Right renal pelvis (tissue), 4 donors: ENCODE results near the gene LIM2. TPM values are rescaled to one million over a fixed set of nuclear protein-coding genes. Genes with fewer than 3 reads are reported as not detected.

ENCODE experiments used
- DNase-seq, 4 donors: peaks; one replicate each; pipeline ENCODE4 v3.0.0-alpha.2; 2013; ENCODE audit warnings: low read depth in 4 of 4, low spot score in 3 of 4, missing footprints in 1 of 4
- polyA plus RNA-seq, 4 donors: library from polyadenylated mRNA; unstranded; fragments of 120-200 nt; gene quantifications; one replicate each; pipeline ENCODE4 v1.2.1, GENCODE V29; 2013; ENCODE audit not compliant: insufficient read length in 4 of 4

The LIM2 gene
- polyA plus RNA-seq, 4 donors: 0.24 to 0.47 (median 0.29) TPM

- peak; percentile 85 to 97 (median 96) for DNase-seq
These were observed 21.2 kb downstream of the LIM2 start for GRCh38 chr19:51366389-51367254.

- no peak for DNase-seq
These were observed 21.8 kb downstream of the LIM2 start, which contains the start of gene ETFB for GRCh38 chr19:51365965-51366388. ETFB (minus strand) TSS chr19:51366388; CDS start chr19:51366326, 62 bp downstream.

GRCh38 chr19:51365211-51365964, 22.4 kb downstream of the LIM2 start:
- DNase-seq: no peak

DNA sequence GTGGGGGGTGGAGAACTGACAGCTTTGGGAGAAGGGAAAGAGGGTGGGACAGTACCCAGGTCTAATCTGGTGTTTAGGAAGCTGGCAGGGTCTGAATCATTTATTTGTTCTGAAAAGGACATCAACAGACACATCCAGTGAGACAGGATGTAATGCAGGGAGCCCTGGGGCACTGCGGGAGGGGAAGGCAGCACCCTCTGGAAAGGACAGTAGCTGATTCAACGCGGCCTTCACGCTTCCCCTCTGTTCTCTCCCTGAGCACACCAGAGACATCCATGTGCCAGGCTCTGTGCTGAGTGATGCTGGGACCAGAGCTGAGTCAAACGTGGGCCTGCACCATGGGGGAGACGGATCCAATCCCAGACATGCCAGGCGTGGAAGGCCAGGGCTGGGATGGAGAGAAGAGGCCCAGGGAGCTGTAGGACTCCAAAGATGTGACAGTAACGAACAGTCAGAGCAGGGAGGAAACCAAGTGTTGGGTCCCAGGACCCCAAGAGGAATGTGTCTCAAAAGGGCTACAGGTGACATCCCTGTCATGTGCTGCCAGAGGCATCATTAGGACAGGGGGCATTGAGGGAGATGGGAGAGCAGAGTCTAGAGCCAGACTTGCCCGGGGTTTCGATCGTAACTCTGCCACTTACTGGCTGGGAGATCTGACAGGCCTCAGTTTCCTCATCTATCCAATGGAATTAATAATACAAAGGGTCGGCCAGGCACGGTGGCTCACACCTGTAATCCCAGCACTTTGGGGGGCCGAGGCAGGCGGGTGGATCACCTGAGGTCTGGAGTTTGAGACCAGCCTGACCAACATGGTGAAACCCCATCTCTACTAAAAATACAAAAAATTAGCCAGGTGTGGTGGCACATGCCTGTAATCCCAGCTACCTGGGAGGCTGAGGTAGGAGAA, 23.3 kb downstream of the LIM2 start:
- no peak for DNase-seq

DNA sequence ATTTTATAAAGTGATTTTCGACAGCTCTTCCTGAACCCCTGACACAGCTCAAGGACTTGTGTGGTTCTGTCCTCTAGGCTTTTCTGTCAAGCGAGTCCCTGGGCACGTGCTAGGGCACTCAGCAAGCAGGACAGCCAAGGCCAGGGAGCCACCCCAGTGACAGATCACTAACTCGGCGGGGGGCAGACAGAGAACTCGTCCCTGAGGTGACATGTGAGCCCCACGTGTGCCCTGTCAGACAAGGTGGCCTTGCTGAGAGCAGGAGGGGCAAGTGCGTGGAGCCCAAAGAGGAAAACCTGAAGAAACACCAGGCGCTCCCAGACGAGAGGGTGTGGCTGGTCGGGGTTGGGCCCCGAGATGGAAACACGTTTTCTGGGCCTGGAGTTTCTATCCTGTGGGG, 26.5 kb downstream of the LIM2 start:
- no peak for DNase-seq

DNA sequence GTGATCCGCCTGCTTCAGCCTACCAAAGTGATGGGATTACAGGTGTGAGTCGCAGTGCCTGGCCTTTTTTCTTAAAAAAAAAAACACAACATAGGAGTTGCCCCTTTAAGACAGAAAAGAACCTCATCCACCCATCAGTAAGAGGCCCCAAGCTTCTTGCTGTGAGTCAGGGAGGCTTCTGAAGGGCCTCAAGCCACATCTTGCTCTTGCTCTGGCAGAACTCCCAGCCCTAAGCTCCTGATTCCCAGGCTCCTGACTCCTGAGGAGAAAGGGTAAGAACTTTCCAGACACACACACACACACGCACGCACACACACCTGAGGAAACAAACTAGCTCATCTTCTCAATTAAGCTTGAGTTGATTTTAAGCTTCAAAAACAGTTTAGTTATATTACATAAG, 28.5 kb downstream of the LIM2 start:
- DNase-seq: no peak

- no peak for DNase-seq
These were observed 29.8 kb downstream of the LIM2 start for GRCh38 chr19:51357952-51358351.

GRCh38 chr19:51356159-51356801, 31.5 kb downstream of the LIM2 start:
- no peak for DNase-seq

- DNase-seq: peak in 1 of 4 donors; percentile 37
These were observed 33.0 kb downstream of the LIM2 start for GRCh38 chr19:51354742-51355148.

DNA sequence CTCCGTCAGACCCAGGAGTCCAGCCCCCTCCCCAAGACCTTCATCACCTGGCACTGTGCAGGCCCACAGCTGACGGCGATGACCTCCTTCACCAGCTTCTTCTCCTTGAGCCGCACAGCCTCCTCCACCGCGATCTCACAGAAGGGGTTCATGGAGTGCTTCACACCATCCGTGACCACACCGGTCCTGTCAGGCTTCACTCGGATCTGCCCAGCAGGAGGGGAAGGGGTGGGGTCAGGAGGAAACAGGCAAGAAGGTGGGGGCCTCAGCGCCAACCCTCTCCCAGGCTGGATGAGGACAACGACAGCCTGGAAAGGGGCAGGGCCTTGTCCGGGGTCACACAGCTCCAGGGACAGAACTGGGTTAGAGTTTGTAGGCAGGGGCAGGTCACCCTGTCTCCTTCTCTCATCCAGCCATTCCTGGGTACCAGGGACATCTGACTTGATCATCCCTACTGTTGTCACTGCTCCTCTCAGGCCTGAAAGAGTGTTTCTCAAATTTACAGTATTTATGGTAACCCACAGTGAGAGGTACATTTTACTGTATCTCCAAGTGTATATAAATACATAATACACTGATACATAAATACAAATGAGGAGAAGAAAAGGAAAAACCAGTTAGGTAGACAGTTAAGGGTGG, 33.6 kb downstream of the LIM2 start:
- DNase-seq: no peak

DNA sequence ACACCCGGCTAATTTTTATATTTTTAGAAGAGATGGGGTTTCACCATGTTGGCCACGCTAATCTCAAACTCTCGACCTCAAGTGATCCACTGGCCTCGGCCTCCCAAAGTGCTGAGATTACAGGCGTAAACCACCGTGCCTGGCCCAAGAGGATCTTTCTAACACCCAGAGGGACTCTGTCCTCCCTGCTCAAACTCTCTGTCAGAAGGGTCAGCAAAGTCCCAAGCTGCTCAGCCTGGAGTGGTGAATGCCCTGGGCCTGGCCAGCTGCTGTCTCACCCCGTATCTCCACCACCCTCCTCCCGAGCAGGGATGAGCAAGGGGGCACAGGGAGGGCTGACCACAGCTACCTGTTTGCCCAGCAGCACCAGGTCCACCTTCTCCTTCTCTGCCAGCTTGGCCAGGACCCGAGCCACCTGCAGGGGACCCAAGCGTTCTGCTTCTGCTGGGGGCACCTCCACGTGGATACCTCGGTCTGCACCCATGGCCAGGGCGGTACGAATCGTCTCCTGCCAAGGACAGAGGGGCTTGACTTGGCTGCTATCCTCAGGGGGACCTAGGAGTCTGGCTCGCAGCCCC, 34.9 kb downstream of the LIM2 start:
- DNase-seq: no peak

DNA sequence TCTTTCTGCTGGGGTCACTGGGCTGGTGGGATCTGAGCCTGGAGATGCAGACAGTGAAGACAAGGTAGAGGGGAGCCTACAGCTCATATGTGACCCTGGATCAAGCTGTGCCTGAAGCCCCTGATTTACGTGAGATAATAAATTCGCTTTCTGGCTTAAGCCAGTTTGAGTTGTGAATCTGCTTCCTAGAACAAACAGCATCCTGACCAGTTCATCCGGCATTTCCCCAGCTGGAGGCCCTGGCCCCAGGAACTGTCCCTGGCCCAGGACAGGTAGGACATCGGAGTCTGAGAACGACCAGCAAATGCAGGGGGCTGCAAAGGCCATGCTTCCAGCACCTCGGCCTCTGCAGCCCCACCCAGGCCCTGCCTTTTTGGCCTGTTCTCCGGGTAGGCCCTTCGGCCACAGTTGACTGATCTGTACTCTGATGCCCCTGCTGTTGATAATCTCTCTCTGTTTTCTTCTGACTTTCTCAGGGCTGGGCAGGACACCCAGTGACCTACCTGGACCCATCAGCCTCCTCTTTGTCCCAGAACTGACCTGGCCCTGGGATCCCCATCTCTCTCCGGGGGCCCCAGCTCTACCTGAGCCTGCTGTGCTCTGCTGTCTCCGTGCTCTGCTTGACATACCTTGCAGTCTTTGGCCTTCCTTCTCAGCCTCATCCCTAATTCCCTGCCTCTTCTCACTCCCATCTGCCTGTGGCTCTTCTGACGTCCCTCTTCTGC, 36.3 kb downstream of the LIM2 start:
- DNase-seq: no peak

DNA sequence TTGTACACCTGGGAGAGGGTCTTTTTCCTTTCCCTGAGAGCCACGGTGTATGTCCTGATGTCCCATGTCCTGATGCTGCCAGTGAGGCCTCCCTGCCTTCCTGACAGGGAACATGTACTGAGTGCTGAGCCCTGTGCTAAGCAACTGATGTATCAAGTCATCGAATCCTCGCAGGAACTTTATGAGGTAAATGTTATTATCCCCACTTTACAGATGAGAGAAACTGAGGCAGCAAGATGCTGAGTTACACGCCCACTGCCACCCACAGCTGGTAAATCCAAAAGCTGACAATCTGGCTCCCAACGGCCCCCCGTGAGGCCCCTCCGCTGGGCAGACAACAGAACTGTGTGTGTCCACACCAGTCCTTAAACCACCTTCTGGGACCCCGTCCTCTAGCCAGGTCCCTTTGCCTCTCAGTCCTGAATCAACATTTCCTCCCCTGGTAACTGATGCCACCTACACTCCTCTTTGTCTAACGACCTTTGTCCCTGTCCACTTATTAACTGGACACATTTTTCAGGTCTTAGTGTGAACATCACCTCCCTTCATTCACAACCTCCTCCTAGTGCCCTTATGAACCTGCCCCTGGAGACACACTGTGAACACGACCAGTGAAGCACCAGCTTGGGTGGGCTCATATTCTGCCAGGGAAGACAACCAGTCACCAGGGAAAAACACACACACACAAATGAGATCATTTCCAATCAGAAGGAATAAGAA, 40.4 kb downstream of the LIM2 start:
- no peak for DNase-seq

DNA sequence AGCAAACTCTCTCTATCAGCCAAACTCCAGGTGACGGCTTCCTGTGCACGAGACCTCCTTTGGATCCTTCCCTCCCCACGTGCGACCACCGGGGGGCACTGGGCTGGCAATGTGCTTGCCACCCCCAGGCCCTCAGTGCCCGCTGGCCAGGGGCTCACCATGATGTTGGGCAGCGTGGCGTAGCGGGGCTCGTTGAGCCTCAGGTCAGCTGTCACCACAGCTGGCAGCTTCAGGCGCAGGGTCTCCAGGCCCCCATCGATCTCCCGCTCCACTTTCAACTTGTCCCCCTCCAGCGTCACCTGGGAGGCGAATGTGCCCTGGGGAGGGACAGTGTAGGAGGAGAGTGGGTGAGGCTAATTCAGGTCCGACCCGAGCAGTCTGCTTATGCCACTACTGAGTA, 41.0 kb downstream of the LIM2 start:
- DNase-seq: no peak

DNA sequence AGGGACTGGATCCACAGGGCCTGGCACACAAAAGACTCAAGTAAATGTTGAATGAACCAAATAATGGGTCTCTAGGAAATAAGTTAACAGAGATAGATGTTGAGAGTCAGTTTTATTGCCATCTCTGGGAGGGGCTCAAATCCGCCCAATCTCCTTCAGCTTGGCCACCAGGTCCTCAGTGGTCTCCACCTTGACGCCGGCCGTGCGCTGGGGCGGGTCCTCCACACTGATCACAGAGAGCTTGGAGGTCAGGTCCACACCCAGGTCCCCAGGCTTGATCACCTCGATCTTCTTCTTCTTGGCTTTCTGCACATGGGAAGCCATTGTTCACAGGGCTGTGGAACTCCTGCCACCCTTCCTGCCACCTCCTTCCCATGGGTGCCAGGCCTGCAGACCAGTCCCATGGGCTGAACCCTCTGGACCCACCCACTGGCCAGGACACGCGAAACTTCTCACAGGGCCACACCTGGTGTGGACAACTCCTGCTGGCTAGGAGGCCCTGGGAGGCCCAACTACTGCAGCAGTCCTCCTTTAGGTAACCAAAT, 42.6 kb downstream of the LIM2 start:
- no peak for DNase-seq

GRCh38 chr19:51342631-51343569, 44.9 kb downstream of the LIM2 start:
- no peak for DNase-seq
